ENCODE results near the gene PEAR1. TPM values are rescaled to one million over a fixed set of nuclear protein-coding genes. Genes with fewer than 3 reads are reported as not detected.

The PEAR1 gene
- polyA plus RNA-seq, 2 of the 4 experiments (the other 2 are of a cell fraction): 1.7 to 5.0 TPM

DNA sequence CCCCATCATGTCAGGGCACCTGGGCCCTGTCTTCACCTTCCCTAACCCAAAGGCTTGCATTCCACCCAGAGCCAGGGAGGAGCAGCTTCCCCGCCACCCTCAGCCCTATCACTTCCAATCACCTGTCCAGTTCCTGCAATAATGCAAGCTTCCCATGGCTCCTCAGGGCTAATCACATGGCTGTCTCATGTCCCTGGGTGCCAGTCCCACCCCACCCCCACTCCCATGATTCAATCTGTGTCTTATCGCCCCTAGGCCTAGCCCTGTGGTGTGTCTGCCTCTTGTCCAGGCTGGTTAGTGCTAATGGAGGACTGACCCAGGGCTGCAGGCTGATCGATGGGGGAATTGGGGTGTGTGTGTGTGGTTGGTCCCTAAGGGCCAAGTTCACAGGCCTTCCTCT lies 11.0 kb upstream of the PEAR1 start:
- ATAC-seq: no peak
- no peak overlapping the region for H3K27ac ChIP-seq
- no peak overlapping the region for H3K4me2 ChIP-seq
- H3K4me1 ChIP-seq: no peaks in the 10 kb centered on the region
- no peak for FAIRE-seq
- no peak for DNase-seq (ENCODE audit: low read depth in 1 of 2, low spot score in 1 of 2)
- ChIA-PET POLR2A (no interaction called here), CTCF (interaction anchor here (0.9 to 20.8 kb wide), 4 partner anchors 9 to 193 kb away, joined by 3 to 239 read pairs (median 122); partner anchors contain the start of genes INSRR, NTRK1 and PEAR1)
- H3K4me3 ChIP-seq: no peak overlapping the region
- TF ChIP-seq ZC3H11A (IDR thresholded peaks at IDR 0.05) (no peak), RAD21 (conservative IDR thresholded peaks at IDR 0.05 in 1 of 2, IDR thresholded peaks at IDR 0.05 in 1 of 2) (no peak), KDM1A (IDR thresholded peaks at IDR 0.05; ENCODE audit: low read depth) (no peak)
- WGBS (ENCODE audit: missing lambda C conversion rate): 59% methylated on average over 2 of the region's 3 CpGs
- no peaks in the 10 kb centered on the region for H3K9me3 ChIP-seq

- ATAC-seq (no peak), FAIRE-seq (no peak), DNase-seq (ENCODE audit: low read depth in 1 of 2, low spot score in 1 of 2) (no peak)
- Histone ChIP-seq H3K4me2 (no peak overlapping the region), H3K27ac (no peak overlapping the region), H3K4me1 (no peaks in the 10 kb centered on the region), H3K4me3 (no peak overlapping the region), H3K9me3 (no peaks in the 10 kb centered on the region)
- TF ChIP-seq HEYL (CRISPR knock-in tag; IDR thresholded peaks at IDR 0.05) (no peak), EHF (CRISPR knock-in tag; IDR thresholded peaks at IDR 0.05) (no peak), FOSL2 (IDR thresholded peaks at IDR 0.05) (no peak), FOSL2 (CRISPR knock-in tag; IDR thresholded peaks at IDR 0.05) (no peak), E2F6 (IDR thresholded peaks at IDR 0.05; ENCODE audit: borderline replicate concordance, low read depth) (no peak), ELK1 (IDR thresholded peaks at IDR 0.05; ENCODE audit: low read depth, low read length) (no peak), MYC (IDR thresholded peaks at IDR 0.05; ENCODE audit: borderline replicate concordance, low read length) (no peak), MAX (IDR thresholded peaks at IDR 0.05) (no peak), KDM1A (IDR thresholded peaks at IDR 0.05; ENCODE audit: low read depth) (no peak)
- TF ChIP-seq, protein P1, sequence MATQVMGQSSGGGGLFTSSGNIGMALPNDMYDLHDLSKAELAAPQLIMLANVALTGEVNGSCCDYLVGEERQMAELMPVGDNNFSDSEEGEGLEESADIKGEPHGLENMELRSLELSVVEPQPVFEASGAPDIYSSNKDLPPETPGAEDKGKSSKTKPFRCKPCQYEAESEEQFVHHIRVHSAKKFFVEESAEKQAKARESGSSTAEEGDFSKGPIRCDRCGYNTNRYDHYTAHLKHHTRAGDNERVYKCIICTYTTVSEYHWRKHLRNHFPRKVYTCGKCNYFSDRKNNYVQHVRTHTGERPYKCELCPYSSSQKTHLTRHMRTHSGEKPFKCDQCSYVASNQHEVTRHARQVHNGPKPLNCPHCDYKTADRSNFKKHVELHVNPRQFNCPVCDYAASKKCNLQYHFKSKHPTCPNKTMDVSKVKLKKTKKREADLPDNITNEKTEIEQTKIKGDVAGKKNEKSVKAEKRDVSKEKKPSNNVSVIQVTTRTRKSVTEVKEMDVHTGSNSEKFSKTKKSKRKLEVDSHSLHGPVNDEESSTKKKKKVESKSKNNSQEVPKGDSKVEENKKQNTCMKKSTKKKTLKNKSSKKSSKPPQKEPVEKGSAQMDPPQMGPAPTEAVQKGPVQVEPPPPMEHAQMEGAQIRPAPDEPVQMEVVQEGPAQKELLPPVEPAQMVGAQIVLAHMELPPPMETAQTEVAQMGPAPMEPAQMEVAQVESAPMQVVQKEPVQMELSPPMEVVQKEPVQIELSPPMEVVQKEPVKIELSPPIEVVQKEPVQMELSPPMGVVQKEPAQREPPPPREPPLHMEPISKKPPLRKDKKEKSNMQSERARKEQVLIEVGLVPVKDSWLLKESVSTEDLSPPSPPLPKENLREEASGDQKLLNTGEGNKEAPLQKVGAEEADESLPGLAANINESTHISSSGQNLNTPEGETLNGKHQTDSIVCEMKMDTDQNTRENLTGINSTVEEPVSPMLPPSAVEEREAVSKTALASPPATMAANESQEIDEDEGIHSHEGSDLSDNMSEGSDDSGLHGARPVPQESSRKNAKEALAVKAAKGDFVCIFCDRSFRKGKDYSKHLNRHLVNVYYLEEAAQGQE (IDR thresholded peaks at IDR 0.05): no peak
- ChIA-PET CTCF (interaction anchor here (0.9 to 20.8 kb wide), 12 partner anchors 8 to 222 kb away, joined by 3 to 341 read pairs (median 6); partner anchors contain the start of genes INSRR, LRRC71, NTRK1 and PEAR1), POLR2A (no interaction called here)
- WGBS (ENCODE audit: missing lambda C conversion rate): 38% methylated on average over 4 of the region's 7 CpGs
Observed at GRCh38 chr1:156883919-156884318, 9.6 kb upstream of the PEAR1 start.

DNA sequence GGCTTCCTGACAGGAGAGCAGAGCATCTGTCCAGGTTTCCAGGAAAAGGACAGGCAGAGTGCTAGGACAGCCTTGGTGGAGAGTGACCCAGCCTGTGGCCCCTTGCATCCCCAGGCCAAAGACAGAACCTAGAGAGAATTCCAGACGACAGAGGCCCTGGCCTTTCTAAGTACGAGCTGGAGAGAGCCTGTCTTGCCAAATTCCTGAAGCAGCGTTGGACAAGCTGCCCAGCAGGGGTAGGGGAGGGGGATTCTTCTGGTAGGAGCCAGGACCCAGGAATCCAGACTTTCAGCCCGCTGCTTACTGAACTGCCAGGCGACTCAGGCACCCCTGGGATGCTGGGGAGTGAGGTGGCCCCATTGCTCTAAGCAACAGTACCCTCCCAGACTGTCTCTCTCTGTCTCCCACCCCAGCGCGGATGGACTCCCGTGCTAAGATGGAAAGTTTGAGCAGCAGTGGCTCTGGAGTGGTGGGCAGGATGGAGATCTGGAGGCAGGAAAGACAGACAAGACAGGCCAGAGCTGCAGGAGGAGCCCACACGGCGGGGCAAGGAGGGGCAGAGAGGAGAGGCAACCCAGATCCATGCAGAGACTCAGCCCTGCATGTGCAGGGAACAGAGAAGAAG lies 8.8 kb upstream of the PEAR1 start:
- POLR2A ChIA-PET: no interaction called here

More for the DNA sequence above, 8.8 kb upstream of the PEAR1 start:
- ATAC-seq (peak in 1 of 2 experiments; percentile 12; a peak in 3 of 6 replicates), FAIRE-seq (no peak), DNase-seq (ENCODE audit: low read depth in 1 of 2, low spot score in 1 of 2) (no peak)
- H3K4me2 ChIP-seq: no peak overlapping the region
- TF ChIP-seq RFX5 (IDR thresholded peaks at IDR 0.05) (no peak), NR3C1 (IDR thresholded peaks at IDR 0.05) (no peak), RNF2 (IDR thresholded peaks at IDR 0.05; ENCODE audit: borderline replicate concordance, low read depth) (no peak), MYC (IDR thresholded peaks at IDR 0.05; ENCODE audit: borderline replicate concordance, low read length) (no peak), POLR2AphosphoS2 (conservative IDR thresholded peaks at IDR 0.05; ENCODE audit: low read length) (no peak)
- H3K4me3 ChIP-seq: no peak overlapping the region
- H3K4me1 ChIP-seq: no peaks in the 10 kb centered on the region
- no peaks in the 10 kb centered on the region for H3K9me3 ChIP-seq
- no peak overlapping the region for H3K27ac ChIP-seq
- 63% methylated on average over 10 of the region's 10 CpGs for WGBS (ENCODE audit: missing lambda C conversion rate)
- CTCF ChIA-PET: interaction anchor here (0.8 to 20.8 kb wide), 14 partner anchors 7 to 223 kb away, joined by 3 to 341 read pairs (median 4); partner anchors contain the start of genes INSRR, LRRC71, NTRK1 and PEAR1

Data from A549 (cell line).